DMS 273 (cell line): Measurements from ENCODE around the gene ZNF48.

Experiments
- DNase-seq: peaks from one replicate; lab custom pipeline; 2025; ENCODE audit not compliant: unreplicated experiment; lab: John Stamatoyannopoulos, UW

The ZNF48 gene

GRCh38 chr16:30358577-30358936, 36.7 kb upstream of the ZNF48 start:
- no peak for DNase-seq

GRCh38 chr16:30358990-30359870, 36.0 kb upstream of the ZNF48 start:
- no peak for DNase-seq

DNA sequence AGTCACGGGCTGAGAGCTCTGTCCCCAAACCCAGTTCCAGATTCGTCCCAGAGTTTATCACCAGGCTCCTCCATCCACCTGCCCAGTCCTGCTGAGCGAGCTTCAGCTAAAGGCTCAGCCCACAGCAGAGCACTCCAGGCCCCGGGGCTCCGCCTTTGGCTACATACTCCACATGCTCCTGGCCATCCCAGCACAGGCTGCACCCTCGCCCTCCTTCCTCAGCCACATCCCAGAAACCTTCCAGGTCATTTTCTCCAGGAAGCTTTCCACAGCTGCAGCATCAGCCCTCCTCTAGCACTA, 35.4 kb upstream of the ZNF48 start:
- DNase-seq = no peak

DNA sequence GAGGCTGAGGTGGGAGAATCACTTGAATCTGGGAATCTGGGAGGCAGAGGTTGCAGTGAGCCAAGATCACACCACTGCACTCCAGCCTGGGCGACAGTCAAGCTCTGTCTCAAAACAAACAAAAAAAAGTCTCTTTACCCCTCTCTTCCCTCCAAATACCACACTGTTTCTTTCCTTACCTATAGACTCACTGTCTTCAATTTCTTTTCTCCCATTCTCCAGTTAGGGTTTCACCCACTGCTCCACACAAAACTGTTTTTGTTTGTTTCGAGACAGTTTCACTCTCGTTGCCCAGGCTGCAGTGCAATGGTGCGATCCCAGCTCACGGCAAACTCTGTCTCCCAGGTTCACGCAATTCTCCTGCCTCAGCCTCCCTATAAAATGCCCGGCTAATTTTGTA, 34.0 kb upstream of the ZNF48 start:
- no peak for DNase-seq

DNA sequence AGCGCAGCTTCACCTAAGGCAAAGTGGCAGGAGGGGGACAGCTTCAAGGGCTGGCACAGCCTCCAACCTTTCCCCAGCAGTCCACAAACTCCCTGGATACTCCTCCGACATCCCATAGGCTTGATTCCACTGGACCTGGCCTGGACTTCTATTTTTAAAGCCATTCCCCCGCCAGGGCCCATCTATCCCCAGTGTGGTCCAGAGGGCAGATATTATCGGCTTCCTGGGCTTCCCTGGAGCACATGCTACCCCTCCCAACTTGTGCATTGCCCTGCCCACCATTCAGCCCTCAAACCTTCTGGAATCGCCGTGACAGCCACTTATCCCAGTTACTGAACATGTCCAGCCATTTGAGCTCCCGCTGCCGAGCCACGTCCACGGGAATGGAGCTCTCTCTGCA, 30.0 kb upstream of the ZNF48 start:
- DNase-seq = no peak

GRCh38 chr16:30366511-30366910, 28.7 kb upstream of the ZNF48 start:
- DNase-seq = no peak

DNA sequence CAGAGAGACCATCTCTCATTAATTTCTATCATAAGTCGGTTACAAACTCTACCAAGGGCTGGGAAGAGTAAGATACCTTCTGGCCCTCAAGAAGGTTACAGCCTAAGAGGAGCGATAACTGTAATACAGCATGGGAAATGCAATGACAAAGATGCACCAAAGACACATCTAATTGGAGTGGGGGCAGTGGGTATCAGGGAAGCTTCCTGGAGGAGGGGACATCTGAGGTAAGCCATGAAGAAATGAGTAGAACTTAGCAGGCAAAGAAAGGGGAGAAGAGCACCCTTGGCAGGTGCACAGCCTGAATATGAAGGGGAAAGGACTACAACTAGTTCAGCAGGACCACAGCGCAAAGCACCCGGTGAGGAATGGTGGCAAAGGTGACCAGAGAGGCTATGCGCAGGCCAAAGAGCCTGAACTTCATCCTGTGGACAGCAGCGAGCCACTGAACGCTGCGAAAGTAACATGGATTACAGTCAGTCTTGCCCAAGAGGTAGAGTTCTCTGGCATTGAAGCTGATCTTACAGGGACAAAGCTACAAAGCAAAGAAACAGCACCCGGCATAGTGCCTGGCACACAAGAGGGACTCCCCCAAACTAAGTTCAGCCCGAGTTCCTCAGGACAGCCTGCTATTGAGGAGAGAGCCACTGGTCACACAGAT, 27.7 kb upstream of the ZNF48 start:
- DNase-seq = no peak

GRCh38 chr16:30368122-30368791, 27.0 kb upstream of the ZNF48 start:
- no peak for DNase-seq

GRCh38 chr16:30368792-30369090, 26.5 kb upstream of the ZNF48 start:
- no peak for DNase-seq

- DNase-seq = peak; percentile 63
These were observed 25.9 kb upstream of the ZNF48 start for GRCh38 chr16:30369091-30369937.

GRCh38 chr16:30369938-30370455, 25.2 kb upstream of the ZNF48 start:
- DNase-seq = no peak

GRCh38 chr16:30370456-30371247, 24.6 kb upstream of the ZNF48 start, which contains the start of gene TBC1D10B:
TBC1D10B (minus strand) TSS chr16:30370494; CDS start chr16:30370183, 311 bp downstream.
- DNase-seq = peak; percentile 100

- no peak for DNase-seq
These were observed 23.9 kb upstream of the ZNF48 start for GRCh38 chr16:30371248-30371816.

DNA sequence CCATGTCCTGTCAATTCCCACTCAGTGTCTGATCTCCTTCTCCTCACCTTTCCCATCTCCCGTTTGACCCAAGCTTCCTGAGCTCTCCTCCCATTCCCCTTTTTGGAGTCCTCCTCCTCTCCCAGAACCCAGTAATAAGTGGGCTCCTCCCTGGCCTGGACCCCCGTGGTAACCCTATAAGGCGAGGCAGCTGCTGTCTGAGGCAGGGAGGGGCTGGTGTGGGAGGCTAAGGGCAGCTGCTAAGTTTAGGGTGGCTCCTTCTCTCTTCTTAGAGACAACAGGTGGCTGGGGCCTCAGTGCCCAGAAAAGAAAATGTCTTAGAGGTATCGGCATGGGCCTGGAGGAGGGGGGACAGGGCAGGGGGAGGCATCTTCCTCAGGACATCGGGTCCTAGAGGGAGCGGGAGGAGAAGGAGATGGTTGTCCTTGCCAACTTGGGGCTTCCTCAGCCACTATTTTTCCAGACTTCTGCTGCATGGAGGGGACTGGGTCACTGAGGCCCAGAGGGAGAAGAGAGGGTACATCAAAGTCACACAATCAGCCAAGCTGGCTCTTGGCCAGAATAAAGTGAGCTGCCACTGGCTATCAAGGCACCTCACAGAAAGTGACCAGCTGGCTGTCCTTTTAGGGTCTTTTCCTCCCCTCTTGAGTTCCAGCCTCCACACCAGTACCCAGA, 23.0 kb upstream of the ZNF48 start:
- DNase-seq = peak; percentile 34

DNA sequence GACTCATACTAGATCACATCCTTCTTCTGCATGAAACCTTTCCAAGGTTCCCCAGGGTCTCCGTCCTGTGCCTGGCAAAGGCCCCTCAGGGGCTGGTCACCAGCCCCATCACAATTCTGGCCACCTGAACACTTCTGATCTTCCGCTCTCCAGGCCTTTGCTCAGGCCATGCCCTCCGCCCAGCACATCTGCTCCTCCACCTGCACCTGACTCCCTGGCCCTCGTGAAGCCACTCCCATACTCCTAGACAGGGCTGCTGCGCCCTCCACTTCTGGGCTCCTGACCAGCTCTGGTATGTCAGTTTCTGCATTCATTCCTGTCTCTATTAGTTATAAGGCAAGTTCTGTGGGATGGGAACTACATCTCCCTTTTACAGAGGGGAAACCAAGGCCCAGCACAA, 22.5 kb upstream of the ZNF48 start:
- no peak for DNase-seq

- DNase-seq = no peak
These were observed 20.7 kb upstream of the ZNF48 start, which contains the start of gene MYL11 for GRCh38 chr16:30374538-30374937. MYL11 (plus strand) TSS chr16:30374802; CDS start chr16:30374858, 56 bp downstream.

DNA sequence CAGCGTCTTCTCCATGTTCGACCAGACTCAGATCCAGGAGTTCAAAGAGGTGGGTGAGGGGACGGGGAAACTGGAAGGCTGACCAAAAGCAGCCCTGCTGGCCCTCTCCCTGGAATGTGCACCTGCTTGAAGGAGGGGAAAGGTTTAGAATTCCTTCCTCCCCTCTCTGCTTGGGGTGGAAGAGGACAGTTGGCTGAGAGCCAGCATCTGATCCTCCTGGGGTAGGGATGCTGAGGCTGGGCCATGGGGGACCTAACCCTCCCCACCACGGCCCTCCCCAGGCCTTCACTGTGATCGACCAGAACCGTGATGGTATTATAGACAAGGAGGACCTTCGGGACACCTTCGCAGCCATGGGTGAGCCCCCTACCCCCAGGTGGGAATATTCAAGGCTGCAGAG, 19.4 kb upstream of the ZNF48 start:
- no peak for DNase-seq

DNA sequence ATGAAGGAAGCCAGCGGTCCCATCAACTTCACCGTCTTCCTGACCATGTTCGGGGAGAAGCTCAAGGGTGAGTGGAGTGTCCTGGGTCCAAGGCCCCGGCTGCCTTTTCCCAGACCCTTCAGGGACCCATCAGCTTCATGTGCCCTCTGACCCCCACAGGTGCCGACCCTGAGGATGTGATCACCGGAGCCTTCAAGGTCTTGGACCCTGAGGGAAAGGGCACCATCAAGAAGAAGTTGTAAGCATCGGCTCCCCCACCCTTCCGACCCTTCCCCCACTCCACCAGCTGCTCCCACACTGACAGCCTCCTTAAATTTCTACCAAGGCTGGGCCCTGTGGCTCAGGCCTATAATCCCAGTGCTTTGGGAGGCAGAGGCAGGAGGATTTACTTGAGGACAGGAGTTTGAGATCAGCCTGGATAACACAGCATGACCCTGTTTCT, 18.7 kb upstream of the ZNF48 start:
- no peak for DNase-seq
